HL-60 (cell line): ENCODE measurements around the gene RELT.

Experiments used
- CTCF ChIP-seq: IDR thresholded peaks from one replicate; pipeline ENCODE4 v1.5.1; 2011; ENCODE audit warnings: low read length, control low read depth, inconsistent platforms; ENCODE audit not compliant: insufficient read depth
- GABPA ChIP-seq: IDR thresholded peaks from 2 replicates; pipeline ENCODE4 v1.6.1; 2012; ENCODE audit warnings: low read depth
- POLR2AphosphoS5 ChIP-seq: IDR thresholded peaks from 2 replicates; pipeline ENCODE4 v1.6.1; 2012; ENCODE audit warnings: low read depth
- REST ChIP-seq: IDR thresholded peaks from 2 replicates; pipeline ENCODE4 v1.6.1; 2012; ENCODE audit warnings: low read depth; ENCODE audit not compliant: insufficient replicate concordance

GRCh38 chr11:73388265-73389133 is 12.3 kb downstream of the RELT start:
- TF ChIP-seq CTCF, result no peak
- peak; percentile 80 for TF ChIP-seq POLR2AphosphoS5
- TF ChIP-seq GABPA, result no peak
- peak; percentile 83 for TF ChIP-seq REST
